HepG2 (cell line): ENCODE measurements around the gene SNAI3. TPM values are rescaled to one million over a fixed set of nuclear protein-coding genes. Genes with fewer than 3 reads are reported as not detected.
A peak's percentile ranks its signal among the peaks of the same experiment; 100 is the strongest.

ENCODE experiments used
- CSRNP2 ChIP-seq: sonication (generic); formaldehyde crosslinking; conservative IDR thresholded peaks from 2 replicates; pipeline ENCODE4 v1.8.0; 2022; ENCODE audit warnings: low read depth, missing genetic modification reagents
- DBP ChIP-seq: sonication (generic); formaldehyde crosslinking; IDR thresholded peaks from 2 replicates; pipeline ENCODE4 v1.4.0; 2020; ENCODE audit warnings: missing genetic modification reagents; ENCODE audit errors: not compliant biosample characterization
- FOXO4 ChIP-seq: sonication (generic); formaldehyde crosslinking; conservative IDR thresholded peaks from 2 replicates; pipeline ENCODE4 v1.8.1; 2023; ENCODE audit warnings: missing genetic modification reagents
- KDM1A ChIP-seq: IDR thresholded peaks from 2 replicates; pipeline ENCODE4 v1.6.1; 2016; ENCODE audit warnings: missing compliant biosample characterization
- KLF13 ChIP-seq: sonication (generic); formaldehyde crosslinking; IDR thresholded peaks from 2 replicates; pipeline ENCODE4 v1.4.0; 2020; ENCODE audit warnings: mild to moderate bottlenecking, missing genetic modification reagents
- NFYB ChIP-seq: sonication (generic); formaldehyde crosslinking; IDR thresholded peaks from 2 replicates; pipeline ENCODE4 v1.4.0; 2020; ENCODE audit warnings: missing genetic modification reagents
- PLSCR1 ChIP-seq: sonication (generic); formaldehyde crosslinking; IDR thresholded peaks from 2 replicates; pipeline ENCODE4 v1.5.0; 2020; ENCODE audit warnings: missing genetic modification reagents, mild to moderate bottlenecking, borderline replicate concordance
- PREB ChIP-seq: sonication (generic); formaldehyde crosslinking; IDR thresholded peaks from 2 replicates; pipeline ENCODE4 v1.4.0; 2020; ENCODE audit warnings: missing genetic modification reagents
- UBTF ChIP-seq: sonication (generic); formaldehyde crosslinking; IDR thresholded peaks from 2 replicates; pipeline ENCODE4 v1.4.0; 2020; ENCODE audit warnings: mild to moderate bottlenecking, missing genetic modification reagents
- ZBTB10 ChIP-seq: sonication (generic); formaldehyde crosslinking; IDR thresholded peaks from 2 replicates; pipeline ENCODE4 v1.4.0; 2020; ENCODE audit warnings: missing genetic modification reagents, borderline replicate concordance
- ZBTB38 ChIP-seq: sonication (generic); formaldehyde crosslinking; IDR thresholded peaks from 2 replicates; pipeline ENCODE4 v1.5.1; 2020; ENCODE audit warnings: mild to moderate bottlenecking, missing genetic modification reagents
- ZNF251 ChIP-seq: sonication (generic); formaldehyde crosslinking; IDR thresholded peaks from 2 replicates; pipeline ENCODE4 v1.9.0; 2021; ENCODE audit warnings: mild to moderate bottlenecking, missing genetic modification reagents
- ZNF331 ChIP-seq: sonication (generic); formaldehyde crosslinking; IDR thresholded peaks from 2 replicates; pipeline ENCODE4 v1.4.0; 2020; ENCODE audit warnings: missing genetic modification reagents
- ZNF431 ChIP-seq: sonication (generic); formaldehyde crosslinking; IDR thresholded peaks from 2 replicates; pipeline ENCODE4 v1.9.0; 2022; ENCODE audit warnings: missing genetic modification reagents, low read depth, mild to moderate bottlenecking, borderline replicate concordance
- ZNF878 ChIP-seq: sonication (generic); formaldehyde crosslinking; IDR thresholded peaks from 2 replicates; pipeline ENCODE4 v1.8.1; 2023; ENCODE audit warnings: mild to moderate bottlenecking, missing genetic modification reagents, moderate library complexity
- ZNF891 ChIP-seq: sonication (generic); formaldehyde crosslinking; IDR thresholded peaks from 2 replicates; pipeline ENCODE4 v1.5.0; 2020; ENCODE audit warnings: mild to moderate bottlenecking, missing genetic modification reagents
- ZSCAN29 ChIP-seq: sonication (generic); formaldehyde crosslinking; conservative IDR thresholded peaks from 2 replicates; pipeline ENCODE4 v1.4.0; 2020; ENCODE audit warnings: mild to moderate bottlenecking, missing genetic modification reagents
- ZZZ3 ChIP-seq: sonication (generic); formaldehyde crosslinking; IDR thresholded peaks from 2 replicates; pipeline ENCODE4 v1.4.0; 2020; ENCODE audit warnings: missing genetic modification reagents, mild to moderate bottlenecking, borderline replicate concordance
- polyA plus RNA-seq, 8 experiments: library from polyadenylated mRNA; depleted of rRNA in 3 of 8; stranded (reverse) in 7 of 8; unstranded in 1 of 8; fragments of >200 nt; fragmentation: Illumina TruSeq in 4 of 8; extraction: Trizol in 4 of 8; gene quantifications; 2 replicates each; pipeline versions ENCODE4 v1.2.1 to v1.2.3, GENCODE V29; 2011 to 2016; ENCODE audit warnings: low read depth in 4 of 8, missing spikeins in 1 of 8, mixed read lengths in 1 of 8; ENCODE audit not compliant: insufficient read depth in 1 of 8
- total RNA-seq, 5 experiments: library from RNA; depleted of rRNA; stranded (reverse); fragments of >200 nt; fragmentation: Illumina TruSeq; extraction: Trizol; gene quantifications; 2 replicates each; pipeline ENCODE4 v1.2.3, GENCODE V29; 2016; ENCODE audit warnings: low read depth in 1 of 5

The SNAI3 gene
- total and polyA plus RNA-seq, 2 of the 13 experiments (the other 11 are each of a cell fraction or from before 2014, with no cell fraction given): 0.09 to 0.18 TPM

GRCh38 chr16:88662222-88662842 is 24.0 kb downstream of the SNAI3 start (continued):
- peak; percentile 48; the same call in 1 of the 2 replicates for TF ChIP-seq PLSCR1
- TF ChIP-seq KLF13 (CRISPR knock-in tag): 0 out of 2 replicates have a peak, but pooled peaks have one; percentile 29
- TF ChIP-seq ZNF331 (CRISPR knock-in tag): no peak
- peak; percentile 64; the same call in 1 of the 2 replicates for TF ChIP-seq ZNF878 (CRISPR knock-in tag)
- TF ChIP-seq DBP (CRISPR knock-in tag): no peak
- TF ChIP-seq ZBTB38: peak; percentile 14; the same call in 1 of the 2 replicates
- TF ChIP-seq ZBTB10 (CRISPR knock-in tag): no peak
- TF ChIP-seq ZZZ3 (CRISPR knock-in tag): no peak
- TF ChIP-seq CSRNP2 (CRISPR knock-in tag): no peak
- TF ChIP-seq UBTF: no peak
- no peak for TF ChIP-seq KDM1A
- peak; percentile 73 for TF ChIP-seq ZNF431 (CRISPR knock-in tag)
- TF ChIP-seq ZNF891 (CRISPR knock-in tag): peak; percentile 71; the same call in 1 of the 2 replicates
- TF ChIP-seq ZSCAN29: no peak
- TF ChIP-seq NFYB (CRISPR knock-in tag): no peak
- no peak for TF ChIP-seq FOXO4 (CRISPR knock-in tag)
- TF ChIP-seq ZNF251 (CRISPR knock-in tag): no peak
- TF ChIP-seq PREB (CRISPR knock-in tag): no peak
